ENCODE results near the gene NFX1.

NFX1 gene

GRCh38 chr9:33372900-33373299, 82.6 kb downstream of the NFX1 start:
- TF ChIP-seq CTCF (conservative IDR thresholded peaks at IDR 0.05; ENCODE audit: low read length) = no peak
- no peak for DNase-seq (ENCODE audit: low read depth)
- H3K4me3 ChIP-seq (ENCODE audit: low read length) = no peak overlapping the region

DNA sequence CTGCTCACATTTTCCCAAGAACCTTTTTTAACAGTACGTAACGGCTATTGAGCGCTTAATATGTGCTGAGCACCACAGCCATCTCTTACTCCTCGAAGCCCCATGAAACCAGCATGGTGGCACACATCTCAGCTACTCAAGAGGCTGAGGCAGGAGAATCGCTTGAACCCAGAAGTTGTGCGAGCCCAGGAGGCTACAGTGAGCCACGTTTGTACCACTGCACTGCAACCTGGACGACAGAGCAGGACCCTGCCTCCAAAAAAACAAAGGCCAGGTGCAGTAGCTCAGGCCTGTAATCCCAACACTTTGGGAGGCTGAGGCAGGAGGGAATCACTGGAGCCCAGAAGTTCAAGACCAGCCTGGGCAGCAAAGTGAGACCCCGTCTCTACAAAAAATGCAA, 83.9 kb downstream of the NFX1 start:
- no peak for DNase-seq (ENCODE audit: low read depth)
- TF ChIP-seq CTCF (conservative IDR thresholded peaks at IDR 0.05; ENCODE audit: low read length) = no peak

DNA sequence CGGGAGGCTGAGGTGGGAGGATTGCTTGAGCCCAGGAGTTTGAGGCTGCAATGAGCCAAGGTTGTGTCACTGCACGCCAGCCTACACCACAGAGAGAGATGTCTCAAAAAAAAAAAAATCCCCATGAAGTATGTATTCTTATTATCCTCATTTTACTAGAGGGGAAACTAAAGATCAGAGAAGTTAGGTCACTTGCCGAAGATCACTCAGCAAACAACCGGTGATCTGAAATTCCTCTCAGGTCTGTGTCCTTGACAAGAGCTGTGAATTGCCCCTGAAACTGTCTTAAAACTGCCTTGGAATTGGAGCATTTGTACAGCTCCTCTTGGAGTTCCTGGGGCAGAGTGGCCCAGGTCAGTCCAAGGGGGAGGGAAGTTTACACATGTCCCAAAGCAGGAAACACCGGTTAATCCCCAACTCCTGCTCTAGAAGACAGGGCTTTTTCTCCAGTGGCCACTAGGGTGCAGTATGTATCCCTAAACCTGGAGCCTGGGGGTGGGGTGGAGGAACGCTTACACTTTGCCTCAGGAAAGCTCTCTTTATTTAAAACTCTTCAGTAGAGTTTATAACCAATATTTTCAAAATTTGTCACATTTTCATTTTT, 84.4 kb downstream of the NFX1 start:
- no peak overlapping the region for H3K4me3 ChIP-seq (ENCODE audit: low read length)
- TF ChIP-seq CTCF (conservative IDR thresholded peaks at IDR 0.05; ENCODE audit: low read length) = peak; percentile 96
- peak; percentile 65 for DNase-seq (ENCODE audit: low read depth)

More for the DNA sequence above, 83.9 kb downstream of the NFX1 start:
- no peak overlapping the region for H3K4me3 ChIP-seq (ENCODE audit: low read length)

- no peak for TF ChIP-seq CTCF (conservative IDR thresholded peaks at IDR 0.05; ENCODE audit: low read length)
- DNase-seq (ENCODE audit: low read depth) = no peak
- no peak overlapping the region for H3K4me3 ChIP-seq (ENCODE audit: low read length)
Measured at GRCh38 chr9:33375238-33375840, 85.0 kb downstream of the NFX1 start.

DNA sequence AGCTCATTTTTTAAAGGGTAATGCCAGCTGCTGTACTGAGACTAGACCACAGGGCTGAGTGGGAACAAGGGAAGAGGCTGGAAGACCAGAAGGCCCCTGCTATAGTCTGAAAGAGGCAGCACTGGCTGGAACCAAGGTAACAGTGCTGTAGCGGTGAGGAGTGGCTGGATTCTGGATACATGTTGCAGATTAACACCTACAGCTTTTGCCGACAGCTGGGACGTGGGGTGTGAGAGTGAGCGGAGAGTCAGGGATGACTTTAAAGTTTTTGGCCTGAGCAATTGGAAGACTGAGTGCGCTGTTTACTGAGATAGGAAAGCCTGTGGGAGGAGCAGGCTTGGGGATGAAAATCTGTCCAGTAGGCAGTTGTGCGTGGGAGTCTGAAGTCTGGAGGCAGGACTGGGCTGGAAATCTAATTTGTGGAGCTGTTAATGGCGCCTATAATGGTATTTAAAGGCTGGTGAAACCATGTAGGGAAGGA, 85.6 kb downstream of the NFX1 start:
- TF ChIP-seq CTCF (conservative IDR thresholded peaks at IDR 0.05; ENCODE audit: low read length) = no peak
- DNase-seq (ENCODE audit: low read depth) = no peak
- H3K4me3 ChIP-seq (ENCODE audit: low read length) = no peak overlapping the region

- no peak for DNase-seq (ENCODE audit: low read depth)
- no peak overlapping the region for H3K4me3 ChIP-seq (ENCODE audit: low read length)
- TF ChIP-seq CTCF (conservative IDR thresholded peaks at IDR 0.05; ENCODE audit: low read length) = no peak
Measured at GRCh38 chr9:33377089-33377715, 86.9 kb downstream of the NFX1 start.

Data from AG10803 (cell line).